H1 (cell line): ENCODE data around the gene SMOC2. TPM values are rescaled to one million over a fixed set of nuclear protein-coding genes. Genes with fewer than 3 reads are reported as not detected.

Experiments used
- CTCF ChIA-PET: fragments of 300-600 bp; sonication (Branson Sonifier 250); formaldehyde crosslinking; loops from one replicate; lab custom pipeline; 2021; ENCODE audit not compliant: partially characterized antibody; lab: Charles Lee
- POLR2A ChIA-PET: fragments of 300-600 bp; sonication (Branson Sonifier 250); formaldehyde crosslinking; loops from one replicate; lab custom pipeline; 2021; ENCODE audit warnings: inconsistent platforms; ENCODE audit not compliant: partially characterized antibody; lab: Charles Lee
- DNase-seq, 2 experiments: peaks; one replicate each; pipeline versions ENCODE4 v3.0.0 to v3.0.0-alpha.2; 2010 to 2022; ENCODE audit warnings: low spot score in 2 of 2, low read depth in 1 of 2, mixed read lengths in 1 of 2
- FAIRE-seq: peaks from 2 replicates; lab custom pipeline; 2011; peaks lifted over from hg19 to GRCh38; lab: Jason Lieb, UNC
- H2AFZ ChIP-seq: 2 replicates; pipeline ENCODE4 v1.8.1; 2012; ENCODE audit warnings: low read length, inconsistent platforms
- H2AK5ac ChIP-seq: 2 replicates; pipeline ENCODE4 v1.6.1; 2013; ENCODE audit warnings: low read depth, low read length
- H2BK120ac ChIP-seq: replicated peaks from 2 replicates; pipeline ENCODE3; 2013; ENCODE audit warnings: low read depth, low read length, inconsistent platforms
- H2BK12ac ChIP-seq: 2 replicates; pipeline ENCODE4 v1.6.1; 2013; ENCODE audit warnings: low read depth, low read length
- H2BK15ac ChIP-seq: 2 replicates; pipeline ENCODE4 v1.6.1; 2013; ENCODE audit warnings: low read length
- H2BK20ac ChIP-seq: 2 replicates; pipeline ENCODE4 v1.6.1; 2013; ENCODE audit warnings: low read length
- H2BK5ac ChIP-seq: 2 replicates; pipeline ENCODE4 v1.6.1; 2013; ENCODE audit warnings: low read depth, low read length
- H3K14ac ChIP-seq: 2 replicates; pipeline ENCODE4 v1.6.1; 2013; ENCODE audit warnings: inconsistent platforms; ENCODE audit not compliant: insufficient read length
- H3K18ac ChIP-seq: 2 replicates; pipeline ENCODE4 v1.6.1; 2013; ENCODE audit warnings: low read length; ENCODE audit errors: extremely low read depth
- H3K23ac ChIP-seq: 2 replicates; pipeline ENCODE4 v1.6.1; 2013; ENCODE audit warnings: inconsistent platforms; ENCODE audit not compliant: insufficient read length
- H3K23me2 ChIP-seq: 2 replicates; pipeline ENCODE4 v1.6.1; 2013; ENCODE audit warnings: low read depth, low read length
- H3K27ac ChIP-seq: 2 replicates; pipeline ENCODE4 v1.6.1; 2011; ENCODE audit warnings: low read depth, low read length, inconsistent platforms
- H3K27me3 ChIP-seq, 4 experiments: replicated peaks in 1 of 4; 1 replicate in 1 of 4; 2 replicates in 3 of 4; pipeline versions ENCODE4 v1.6.1 to v1.8.1; 2011 to 2013; ENCODE audit warnings: low read length in 3 of 4, mild to moderate bottlenecking in 3 of 4, inconsistent platforms in 2 of 4, mixed read lengths in 2 of 4, moderate library complexity in 1 of 4; ENCODE audit not compliant: control insufficient read depth in 3 of 4, insufficient read depth in 3 of 4; ENCODE audit errors: extremely low read depth in 1 of 4
- H3K36me3 ChIP-seq, 4 experiments: 2 replicates each; pipeline versions ENCODE4 v1.6.1 to v1.8.1; 2011 to 2013; ENCODE audit warnings: mild to moderate bottlenecking in 4 of 4, low read length in 3 of 4, moderate library complexity in 2 of 4, control low read depth in 1 of 4, inconsistent platforms in 1 of 4; ENCODE audit not compliant: insufficient read depth in 4 of 4, control insufficient read depth in 2 of 4
- H3K4ac ChIP-seq: replicated peaks from 2 replicates; pipeline ENCODE3; 2013; ENCODE audit warnings: low read length, low read depth, mixed read lengths, inconsistent platforms; ENCODE audit not compliant: insufficient read length
- H3K4me1 ChIP-seq, 4 experiments: replicated peaks in 1 of 4; 1 replicate in 1 of 4; 2 replicates in 3 of 4; pipeline versions ENCODE4 v1.6.1 to v1.8.1; 2011 to 2013; ENCODE audit warnings: low read length in 3 of 4, inconsistent platforms in 2 of 4, mixed read lengths in 1 of 4; ENCODE audit not compliant: insufficient read depth in 4 of 4, control insufficient read depth in 3 of 4
- H3K4me2 ChIP-seq, 2 experiments: 2 replicates each; pipeline versions ENCODE4 v1.6.1 to v1.8.1; 2011 to 2013; ENCODE audit warnings: low read depth in 2 of 2, low read length in 2 of 2, control low read depth in 1 of 2, inconsistent platforms in 1 of 2, mild to moderate bottlenecking in 1 of 2; ENCODE audit not compliant: insufficient read depth in 1 of 2
- H3K4me3 ChIP-seq, 4 experiments: fragments of 200-600, 300-600 bp in 1 of 4; sonication (generic), shearing (Covaris generic), sonication (Bioruptor Twin) in 1 of 4; 2 replicates each; pipeline versions ENCODE4 v1.5.1 to v1.8.1; 2011 to 2016; ENCODE audit warnings: low read length in 4 of 4, low read depth in 3 of 4, control low read depth in 2 of 4, inconsistent platforms in 2 of 4, mild to moderate bottlenecking in 2 of 4, mixed read lengths in 1 of 4, moderate library complexity in 1 of 4; ENCODE audit not compliant: insufficient read depth in 2 of 4; ENCODE audit errors: extremely low read depth in 1 of 4
- H3K56ac ChIP-seq: replicated peaks from 2 replicates; pipeline ENCODE3; 2013; ENCODE audit warnings: low read depth, mild to moderate bottlenecking, mixed read lengths, low read length, inconsistent platforms; ENCODE audit not compliant: insufficient read length
- H3K79me1 ChIP-seq: 2 replicates; pipeline ENCODE4 v1.6.1; 2013; ENCODE audit warnings: low read depth, low read length, control low read depth
- H3K79me2 ChIP-seq, 2 experiments: 2 replicates each; pipeline versions ENCODE4 v1.6.1 to v1.8.1; 2012 to 2013; ENCODE audit warnings: low read length in 2 of 2, mild to moderate bottlenecking in 2 of 2, inconsistent platforms in 1 of 2; ENCODE audit not compliant: insufficient read depth in 2 of 2, control insufficient read depth in 1 of 2
- H3K9ac ChIP-seq, 4 experiments: replicated peaks in 1 of 4; 1 replicate in 1 of 4; 2 replicates in 3 of 4; pipeline versions ENCODE4 v1.6.1 to v1.8.1; 2011 to 2013; ENCODE audit warnings: low read depth in 3 of 4, low read length in 3 of 4, control low read depth in 2 of 4, mild to moderate bottlenecking in 2 of 4, moderate library complexity in 2 of 4, inconsistent platforms in 1 of 4; ENCODE audit errors: extremely low read depth in 1 of 4
- H3K9me3 ChIP-seq, 2 experiments: 2 replicates each; pipeline versions ENCODE4 v1.6.1 to v1.8.1; 2012 to 2013; ENCODE audit warnings: mild to moderate bottlenecking in 2 of 2, moderate library complexity in 2 of 2, control low read depth in 1 of 2, inconsistent platforms in 1 of 2, low read depth in 1 of 2, low read length in 1 of 2, mixed read lengths in 1 of 2; ENCODE audit not compliant: insufficient read depth in 2 of 2
- H4K20me1 ChIP-seq, 2 experiments: replicated peaks in 1 of 2; 2 replicates each; pipeline versions ENCODE3 to v1.8.1; 2011 to 2013; ENCODE audit warnings: inconsistent platforms in 2 of 2, low read length in 2 of 2, mild to moderate bottlenecking in 1 of 2; ENCODE audit not compliant: insufficient read depth in 2 of 2, control insufficient read depth in 1 of 2
- H4K5ac ChIP-seq: 2 replicates; pipeline ENCODE4 v1.6.1; 2013; ENCODE audit warnings: low read length, low read depth, mixed read lengths, inconsistent platforms; ENCODE audit not compliant: insufficient read length
- H4K8ac ChIP-seq: 2 replicates; pipeline ENCODE4 v1.8.0; 2013; ENCODE audit warnings: mild to moderate bottlenecking, moderate library complexity, low read length, inconsistent platforms; ENCODE audit not compliant: insufficient read depth; ENCODE audit errors: extremely low read depth
- H4K91ac ChIP-seq: replicated peaks from 2 replicates; pipeline ENCODE3; 2013; ENCODE audit warnings: low read length, mixed read lengths, inconsistent platforms; ENCODE audit not compliant: insufficient read length
- ATF3 ChIP-seq: IDR thresholded peaks from 2 replicates; pipeline ENCODE4 v1.6.1; 2011; ENCODE audit warnings: low read depth, mild to moderate bottlenecking, low read length; ENCODE audit not compliant: insufficient read depth
- CREB1 ChIP-seq: IDR thresholded peaks from 2 replicates; pipeline ENCODE4 v1.6.1; 2012; ENCODE audit warnings: inconsistent platforms
- KDM4A ChIP-seq: IDR thresholded peaks from one replicate; pipeline ENCODE4 v1.7.1; 2012; ENCODE audit warnings: low read depth, mild to moderate bottlenecking, moderate library complexity, low read length, inconsistent platforms; ENCODE audit not compliant: severe bottlenecking
- PHF8 ChIP-seq: fragments of 200-600 bp; sonication (generic); conservative IDR thresholded peaks from 2 replicates; pipeline ENCODE4 v1.7.1; 2012; ENCODE audit warnings: low read depth, mild to moderate bottlenecking, inconsistent platforms, low read length, moderate library complexity
- RBBP5 ChIP-seq: IDR thresholded peaks from 2 replicates; pipeline ENCODE4 v1.7.1; 2012; ENCODE audit warnings: low read depth, mild to moderate bottlenecking, inconsistent platforms, low read length, moderate library complexity, borderline replicate concordance
- RNF2 ChIP-seq: fragments of 200-900, 300-1000 bp; sonication (generic); IDR thresholded peaks from 2 replicates; pipeline ENCODE4 v1.7.1; 2016; ENCODE audit warnings: borderline replicate concordance, low read depth, mild to moderate bottlenecking, antibody characterized with exemption, low read length; ENCODE audit not compliant: poor library complexity, severe bottlenecking; ENCODE audit errors: missing control alignments
- TAF1 ChIP-seq: IDR thresholded peaks from 2 replicates; pipeline ENCODE4 v1.6.1; 2011; ENCODE audit warnings: mild to moderate bottlenecking, low read depth, low read length
- WGBS, 2 experiments: shearing (Covaris generic) in 1 of 2; methylation state at CpG; one replicate each; pipeline versions ENCODE4 v1.1.6 to v1.1.7; 2013 to 2015; ENCODE audit warnings: low lambda C conversion rate in 2 of 2, mixed read lengths in 2 of 2, inconsistent platforms in 1 of 2, low coverage in 1 of 2, missing lambda C conversion rate in 1 of 2; ENCODE audit not compliant: insufficient replicate concordance in 2 of 2, insufficient coverage in 1 of 2, insufficient read length in 1 of 2; ENCODE audit errors: extremely low coverage in 1 of 2, missing lambda C conversion rate in 1 of 2; 5-methylcytosine and 5-hydroxymethylcytosine counted together
- polyA plus RNA-seq, 7 experiments: library from polyadenylated mRNA; depleted of rRNA in 3 of 7; stranded (reverse) in 5 of 7; unstranded in 2 of 7; fragments of >200 nt in 5 of 7; fragments of 200-250 nt in 2 of 7; gene quantifications; 1 replicate in 5 of 7; 2 replicates in 1 of 7; 4 replicates in 1 of 7; pipeline versions ENCODE4 v1.2.1 to v1.2.3, GENCODE V29; 2011 to 2013; ENCODE audit warnings: missing spikeins in 2 of 7, mixed read lengths in 2 of 7
- total RNA-seq: library from RNA; stranded (reverse); fragmentation: NEBNext Ultra II Directional; extraction: Animal tissue kit (Norgen Biotek cat#: 25700); gene quantifications from 2 replicates; pipeline ENCODE4 v1.2.1, GENCODE V29; 2021
- TF ChIP-seq, protein P1 (sequence below): IDR thresholded peaks from 2 replicates; pipeline ENCODE4 v1.6.1; 2011; ENCODE audit warnings: low read length, improper control_type of control experiment
- TF ChIP-seq, protein P2 (sequence below): IDR thresholded peaks from 2 replicates; pipeline ENCODE4 v1.6.1; 2012; ENCODE audit warnings: low read length, inconsistent platforms

The SMOC2 gene
- total and polyA plus RNA-seq, 2 of the 8 experiments (the other 6 are each of a cell fraction or from before 2014, with no cell fraction given): 7.7 to 8.5 TPM

- DNase-seq (no peak), FAIRE-seq (no peak)
- Histone ChIP-seq H3K9me3 (no peaks in the 10 kb centered on the region), H3K9ac (no peak overlapping the region), H2AK5ac (no peak overlapping the region), H2BK120ac (no peak overlapping the region), H4K20me1 (no peaks in the 10 kb centered on the region), H3K23ac (no peak overlapping the region), H2BK12ac (no peak overlapping the region), H4K5ac (no peak overlapping the region), H3K18ac (0 out of 2 replicates have a peak overlapping the region, but pooled peaks have one; percentile 7), H3K14ac (no peak overlapping the region), H3K4me3 (no peak overlapping the region), H3K23me2 (no peaks in the 10 kb centered on the region), H3K56ac (no peak overlapping the region), H3K4me2 (no peak overlapping the region), H2BK5ac (no peak overlapping the region), H3K79me2 (no peaks in the 10 kb centered on the region), H3K4ac (no peak overlapping the region), H4K8ac (no peak overlapping the region), H2BK20ac (no peak overlapping the region), H3K27me3 (no peaks in the 10 kb centered on the region), H4K91ac (no peak overlapping the region), H2BK15ac (no peak overlapping the region), H3K79me1 (no peaks in the 10 kb centered on the region), H2AFZ (no peak overlapping the region), H3K27ac (no peak overlapping the region), H3K36me3 (no peaks in the 10 kb centered on the region), H3K4me1 (peaks cover 0 to 8% (median 3%) of the 10 kb centered on the region in 4 experiments; a peak in 3 of 7 replicates)
- 88% methylated on average over 15 of the region's 15 CpGs; no CpG with 5 or more reads in 1 of the 2 experiments for WGBS, 2 experiments
- ChIA-PET CTCF (interaction anchor here (0.8 to 4.7 kb wide), 6 partner anchors 11 to 169 kb away, joined by 3 to 29 read pairs (median 3); no protein-coding TSS in a partner anchor), POLR2A (no interaction called here)
- TF ChIP-seq RNF2 (no peak), ATF3 (no peak), CREB1 (no peak), RBBP5 (no peak), PHF8 (no peak), KDM4A (no peak), TAF1 (no peak)
- TF ChIP-seq, protein P1, sequence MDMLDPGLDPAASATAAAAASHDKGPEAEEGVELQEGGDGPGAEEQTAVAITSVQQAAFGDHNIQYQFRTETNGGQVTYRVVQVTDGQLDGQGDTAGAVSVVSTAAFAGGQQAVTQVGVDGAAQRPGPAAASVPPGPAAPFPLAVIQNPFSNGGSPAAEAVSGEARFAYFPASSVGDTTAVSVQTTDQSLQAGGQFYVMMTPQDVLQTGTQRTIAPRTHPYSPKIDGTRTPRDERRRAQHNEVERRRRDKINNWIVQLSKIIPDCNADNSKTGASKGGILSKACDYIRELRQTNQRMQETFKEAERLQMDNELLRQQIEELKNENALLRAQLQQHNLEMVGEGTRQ: no peak
- TF ChIP-seq, protein P2, sequence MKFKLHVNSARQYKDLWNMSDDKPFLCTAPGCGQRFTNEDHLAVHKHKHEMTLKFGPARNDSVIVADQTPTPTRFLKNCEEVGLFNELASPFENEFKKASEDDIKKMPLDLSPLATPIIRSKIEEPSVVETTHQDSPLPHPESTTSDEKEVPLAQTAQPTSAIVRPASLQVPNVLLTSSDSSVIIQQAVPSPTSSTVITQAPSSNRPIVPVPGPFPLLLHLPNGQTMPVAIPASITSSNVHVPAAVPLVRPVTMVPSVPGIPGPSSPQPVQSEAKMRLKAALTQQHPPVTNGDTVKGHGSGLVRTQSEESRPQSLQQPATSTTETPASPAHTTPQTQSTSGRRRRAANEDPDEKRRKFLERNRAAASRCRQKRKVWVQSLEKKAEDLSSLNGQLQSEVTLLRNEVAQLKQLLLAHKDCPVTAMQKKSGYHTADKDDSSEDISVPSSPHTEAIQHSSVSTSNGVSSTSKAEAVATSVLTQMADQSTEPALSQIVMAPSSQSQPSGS: no peak
Observed at GRCh38 chr6:168699631-168700295, 258.8 kb downstream of the SMOC2 start.
